ENCODE data around the gene MROH2A.

MROH2A gene

DNA sequence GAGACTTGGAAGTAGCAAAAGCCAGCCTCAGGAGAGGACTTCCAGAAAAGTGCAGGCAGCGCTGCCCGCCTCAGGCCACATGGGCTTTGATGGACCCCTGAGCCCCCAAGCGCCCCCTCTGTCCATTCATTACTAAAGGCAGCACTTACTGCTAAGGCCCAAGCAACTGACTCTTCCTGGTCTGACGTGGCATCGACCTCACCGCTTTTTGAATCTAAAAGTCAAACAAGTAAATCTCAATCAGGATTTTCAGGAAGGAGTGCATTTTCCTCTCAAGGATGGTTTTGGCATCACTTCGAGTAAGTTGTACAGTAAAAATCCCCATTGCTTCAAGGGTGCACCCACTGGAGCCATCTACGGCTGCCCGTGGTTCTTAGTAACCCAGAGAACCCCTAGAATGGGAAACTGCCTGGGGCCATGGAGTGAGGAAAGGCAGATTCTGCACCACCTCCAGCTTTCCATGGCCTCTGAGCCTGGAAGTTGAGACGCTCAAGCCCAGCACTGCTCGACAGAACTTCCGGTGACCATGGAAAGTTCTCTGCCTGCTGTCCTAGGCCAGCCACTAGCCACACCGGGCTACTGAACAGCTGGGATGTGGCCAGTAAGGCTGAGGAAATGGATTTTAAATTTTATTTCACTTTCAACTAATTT lies 69.2 kb downstream of the MROH2A start:
- Histone ChIP-seq H3K27ac (no peak overlapping the region), H3K27me3 (ENCODE audit: control insufficient read depth, insufficient read depth, low read length) (no peaks in the 10 kb centered on the region), H3K36me3 (ENCODE audit: control insufficient read depth, insufficient read depth, low read length) (no peaks in the 10 kb centered on the region), H3K4me3 (ENCODE audit: low read depth, low read length) (no peak overlapping the region), H3K4me1 (no peaks in the 10 kb centered on the region), H3K4me2 (ENCODE audit: low read length) (no peak overlapping the region), H3K79me2 (no peaks in the 10 kb centered on the region), H3K9ac (no peak overlapping the region), H3K9me3 (ENCODE audit: control insufficient read depth, low read length) (no peaks in the 10 kb centered on the region), H2AFZ (no peak overlapping the region)
- TF ChIP-seq, protein P1, sequence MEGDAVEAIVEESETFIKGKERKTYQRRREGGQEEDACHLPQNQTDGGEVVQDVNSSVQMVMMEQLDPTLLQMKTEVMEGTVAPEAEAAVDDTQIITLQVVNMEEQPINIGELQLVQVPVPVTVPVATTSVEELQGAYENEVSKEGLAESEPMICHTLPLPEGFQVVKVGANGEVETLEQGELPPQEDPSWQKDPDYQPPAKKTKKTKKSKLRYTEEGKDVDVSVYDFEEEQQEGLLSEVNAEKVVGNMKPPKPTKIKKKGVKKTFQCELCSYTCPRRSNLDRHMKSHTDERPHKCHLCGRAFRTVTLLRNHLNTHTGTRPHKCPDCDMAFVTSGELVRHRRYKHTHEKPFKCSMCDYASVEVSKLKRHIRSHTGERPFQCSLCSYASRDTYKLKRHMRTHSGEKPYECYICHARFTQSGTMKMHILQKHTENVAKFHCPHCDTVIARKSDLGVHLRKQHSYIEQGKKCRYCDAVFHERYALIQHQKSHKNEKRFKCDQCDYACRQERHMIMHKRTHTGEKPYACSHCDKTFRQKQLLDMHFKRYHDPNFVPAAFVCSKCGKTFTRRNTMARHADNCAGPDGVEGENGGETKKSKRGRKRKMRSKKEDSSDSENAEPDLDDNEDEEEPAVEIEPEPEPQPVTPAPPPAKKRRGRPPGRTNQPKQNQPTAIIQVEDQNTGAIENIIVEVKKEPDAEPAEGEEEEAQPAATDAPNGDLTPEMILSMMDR (IDR thresholded peaks at IDR 0.05): no peak

DNA sequence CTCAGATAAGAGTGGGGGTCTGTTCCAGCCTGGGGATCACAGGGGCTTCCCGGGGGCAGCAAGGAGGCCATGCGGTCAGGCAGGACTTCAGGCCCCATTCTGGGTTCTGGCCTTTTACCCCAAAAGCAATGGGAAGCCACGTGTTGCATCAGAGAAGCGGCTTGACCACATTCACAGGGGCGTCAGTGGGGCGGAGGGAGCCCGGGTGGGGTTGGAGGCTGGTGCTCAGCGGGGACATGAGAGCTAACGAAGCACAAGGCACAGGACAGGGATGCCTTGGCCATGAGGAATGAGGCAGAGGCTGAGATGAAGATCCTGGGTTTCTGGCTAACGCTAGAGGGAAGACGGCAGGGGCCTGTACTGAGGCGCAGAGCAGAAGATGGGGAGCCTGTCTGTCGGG lies 70.1 kb downstream of the MROH2A start:
- Histone ChIP-seq H3K4me1 (no peaks in the 10 kb centered on the region), H2AFZ (no peak overlapping the region), H3K9me3 (ENCODE audit: control insufficient read depth, low read length) (no peaks in the 10 kb centered on the region), H3K79me2 (no peaks in the 10 kb centered on the region), H3K9ac (no peak overlapping the region), H3K4me2 (ENCODE audit: low read length) (no peak overlapping the region), H3K27me3 (ENCODE audit: control insufficient read depth, insufficient read depth, low read length) (no peaks in the 10 kb centered on the region), H3K4me3 (ENCODE audit: low read depth, low read length) (no peak overlapping the region), H3K27ac (no peak overlapping the region), H3K36me3 (ENCODE audit: control insufficient read depth, insufficient read depth, low read length) (no peaks in the 10 kb centered on the region)
- TF ChIP-seq, protein P1 (IDR thresholded peaks at IDR 0.05): no peak

DNA sequence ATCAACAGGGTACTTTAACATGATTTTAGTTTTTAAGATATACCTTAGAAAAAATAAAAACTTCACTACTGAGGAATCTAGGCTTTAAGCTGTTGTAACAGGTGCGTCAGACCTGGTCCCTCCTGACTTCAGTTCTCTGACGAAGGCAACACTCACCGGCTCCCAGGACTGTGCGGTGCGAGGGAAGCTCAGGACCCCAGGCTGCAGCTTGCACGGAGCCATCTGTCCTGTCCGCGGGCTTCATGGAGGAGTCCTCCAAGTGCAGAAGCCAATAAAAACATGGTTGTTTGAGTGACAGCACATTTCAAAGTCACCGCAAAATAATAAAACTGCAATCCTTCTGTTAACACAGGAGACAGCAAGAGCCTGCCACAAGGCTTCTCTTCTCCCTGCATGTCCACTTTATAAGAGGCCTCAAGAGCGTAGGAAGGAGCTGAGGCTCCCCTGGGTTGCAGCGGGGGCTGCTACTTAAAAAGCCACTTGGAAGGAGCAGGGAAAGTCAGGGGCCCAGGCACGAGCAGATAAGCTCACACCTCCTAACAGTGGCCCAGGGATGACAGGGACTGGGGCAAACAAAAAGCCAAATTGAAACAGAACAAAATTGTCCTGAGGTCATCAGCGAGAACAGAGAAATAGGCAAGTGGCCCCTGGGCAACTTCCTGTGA lies 71.6 kb downstream of the MROH2A start:
- H3K79me2 ChIP-seq: no peaks in the 10 kb centered on the region
- no peak overlapping the region for H3K27ac ChIP-seq
- H3K4me3 ChIP-seq (ENCODE audit: low read depth, low read length): no peak overlapping the region
- H3K9ac ChIP-seq: no peak overlapping the region
- H3K27me3 ChIP-seq (ENCODE audit: control insufficient read depth, insufficient read depth, low read length): no peaks in the 10 kb centered on the region
- H2AFZ ChIP-seq: no peak overlapping the region
- H3K9me3 ChIP-seq (ENCODE audit: control insufficient read depth, low read length): no peaks in the 10 kb centered on the region
- H3K4me2 ChIP-seq (ENCODE audit: low read length): no peak overlapping the region
- H3K4me1 ChIP-seq: peaks cover 7% of the 10 kb centered on the region
- H3K36me3 ChIP-seq (ENCODE audit: control insufficient read depth, insufficient read depth, low read length): no peaks in the 10 kb centered on the region
- TF ChIP-seq, protein P1 (IDR thresholded peaks at IDR 0.05): no peak

DNA sequence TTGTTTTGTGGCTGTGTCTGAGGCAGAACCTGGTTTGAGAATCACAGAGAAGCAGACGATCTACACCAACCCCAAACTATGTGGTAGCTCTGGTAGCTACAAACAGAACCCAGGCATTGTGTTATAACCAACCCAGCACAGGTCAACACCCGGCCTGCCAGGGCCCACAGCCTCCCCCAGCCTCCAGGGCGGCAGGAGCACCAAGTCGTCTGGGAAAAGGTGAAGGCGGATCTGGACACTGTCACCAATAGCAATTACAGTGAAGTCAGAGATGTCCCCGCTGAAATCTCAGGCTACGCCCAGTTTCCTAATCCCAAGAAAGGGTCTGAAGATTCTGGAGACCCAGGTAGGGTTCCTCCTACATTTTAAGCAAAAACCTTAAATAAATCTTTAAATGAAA lies 72.6 kb downstream of the MROH2A start:
- Histone ChIP-seq H3K36me3 (ENCODE audit: control insufficient read depth, insufficient read depth, low read length) (no peaks in the 10 kb centered on the region), H3K27me3 (ENCODE audit: control insufficient read depth, insufficient read depth, low read length) (no peaks in the 10 kb centered on the region)
- TF ChIP-seq, protein P1 (IDR thresholded peaks at IDR 0.05): no peak

DNA sequence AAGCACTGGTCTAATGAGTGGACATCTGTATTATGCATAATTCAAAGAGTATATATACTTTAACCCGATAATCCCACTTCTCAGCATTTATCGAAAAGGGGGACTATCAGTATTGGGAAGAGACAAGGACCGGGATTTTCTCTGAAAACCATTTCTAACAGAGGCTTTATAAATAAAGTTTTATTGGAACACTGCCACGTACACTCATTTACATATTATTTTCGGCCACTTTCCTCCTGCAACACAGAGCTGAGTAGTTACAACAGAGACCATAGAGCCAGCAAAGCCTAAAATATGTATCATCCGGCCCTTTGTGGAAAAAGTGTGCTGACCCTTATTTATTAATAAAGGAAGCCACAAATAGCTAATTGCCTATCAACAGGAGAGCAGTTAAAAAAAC lies 73.0 kb downstream of the MROH2A start:
- Histone ChIP-seq H2AFZ (no peak overlapping the region), H3K9me3 (ENCODE audit: control insufficient read depth, low read length) (no peaks in the 10 kb centered on the region), H3K4me3 (ENCODE audit: low read depth, low read length) (no peak overlapping the region), H3K36me3 (ENCODE audit: control insufficient read depth, insufficient read depth, low read length) (no peaks in the 10 kb centered on the region), H3K4me2 (ENCODE audit: low read length) (no peak overlapping the region), H3K27ac (no peak overlapping the region), H3K4me1 (peaks cover 7% of the 10 kb centered on the region), H3K27me3 (ENCODE audit: control insufficient read depth, insufficient read depth, low read length) (no peaks in the 10 kb centered on the region), H3K9ac (no peak overlapping the region), H3K79me2 (no peaks in the 10 kb centered on the region)
- TF ChIP-seq, protein P1 (IDR thresholded peaks at IDR 0.05): no peak

More for the DNA sequence above, 72.6 kb downstream of the MROH2A start:
- Histone ChIP-seq H3K27ac (no peak overlapping the region), H3K4me3 (ENCODE audit: low read depth, low read length) (no peak overlapping the region), H3K79me2 (no peaks in the 10 kb centered on the region), H3K4me1 (peaks cover 7% of the 10 kb centered on the region), H3K9ac (no peak overlapping the region), H3K4me2 (ENCODE audit: low read length) (no peak overlapping the region), H3K9me3 (ENCODE audit: control insufficient read depth, low read length) (no peaks in the 10 kb centered on the region), H2AFZ (no peak overlapping the region)
